GM18858 (cell line): ENCODE data around the gene ZNF177.

Experiments used
- ATAC-seq: cut with Tn5 transposase; IDR thresholded peaks from one replicate; pipeline ENCODE4 v1.9.1; 2021; ENCODE audit not compliant: unreplicated experiment

ZNF177 gene

GRCh38 chr19:9427941-9428340, 65.1 kb downstream of the ZNF177 start:
- no peak for ATAC-seq

- no peak for ATAC-seq
Observed at GRCh38 chr19:9430444-9430843, 67.6 kb downstream of the ZNF177 start.

- ATAC-seq = no peak
Observed at GRCh38 chr19:9431475-9431874, 68.7 kb downstream of the ZNF177 start.
